ENCODE results near the gene NCAPG. TPM values are rescaled to one million over a fixed set of nuclear protein-coding genes. Genes with fewer than 3 reads are reported as not detected.

NCAPG gene
- total and polyA plus RNA-seq, 2 experiments from 2014 or later = 5.4 to 25.1 TPM

- DNase-seq (ENCODE audit: low read depth in 1 of 2, low spot score in 1 of 2) = no peak
- Histone ChIP-seq H3K4me3 (no peak overlapping the region), H3K4me1 (ENCODE audit: low read depth) (no peaks in the 10 kb centered on the region)
Observed at GRCh38 chr4:17786567-17786966, 24.2 kb upstream of the NCAPG start.

GRCh38 chr4:17787315-17787714, 23.5 kb upstream of the NCAPG start:
- no peak overlapping the region for H3K27ac ChIP-seq
- H3K4me3 ChIP-seq = no peak overlapping the region
- H3K4me1 ChIP-seq (ENCODE audit: low read depth) = no peaks in the 10 kb centered on the region
- no peak for TF ChIP-seq CTCF (IDR thresholded peaks at IDR 0.05; ENCODE audit: low read depth, low read length)
- no peaks in the 10 kb centered on the region for H3K9me3 ChIP-seq (ENCODE audit: low read depth)
- no peaks in the 10 kb centered on the region for H3K36me3 ChIP-seq
- peaks cover 19% of the 10 kb centered on the region for H3K27me3 ChIP-seq
- no peak for DNase-seq (ENCODE audit: low read depth in 1 of 2, low spot score in 1 of 2)

More at GRCh38 chr4:17786567-17786966, 24.2 kb upstream of the NCAPG start:
- H3K36me3 ChIP-seq = no peaks in the 10 kb centered on the region
- H3K9me3 ChIP-seq (ENCODE audit: low read depth) = no peaks in the 10 kb centered on the region
- no peak for TF ChIP-seq CTCF (IDR thresholded peaks at IDR 0.05; ENCODE audit: low read depth, low read length)
- H3K27me3 ChIP-seq = peaks cover 27% of the 10 kb centered on the region
- H3K27ac ChIP-seq = no peak overlapping the region

GRCh38 chr4:17788956-17789355, 21.8 kb upstream of the NCAPG start:
- TF ChIP-seq CTCF (IDR thresholded peaks at IDR 0.05; ENCODE audit: low read depth, low read length) = no peak
- H3K27me3 ChIP-seq = peaks cover 3% of the 10 kb centered on the region
- no peaks in the 10 kb centered on the region for H3K9me3 ChIP-seq (ENCODE audit: low read depth)
- no peaks in the 10 kb centered on the region for H3K36me3 ChIP-seq
- no peaks in the 10 kb centered on the region for H3K4me1 ChIP-seq (ENCODE audit: low read depth)
- H3K4me3 ChIP-seq = no peak overlapping the region
- H3K27ac ChIP-seq = no peak overlapping the region
- DNase-seq (ENCODE audit: low read depth in 1 of 2, low spot score in 1 of 2) = no peak

GRCh38 chr4:17794730-17795129, 16.0 kb upstream of the NCAPG start:
- Histone ChIP-seq H3K4me1 (ENCODE audit: low read depth) (no peaks in the 10 kb centered on the region), H3K9me3 (ENCODE audit: low read depth) (no peaks in the 10 kb centered on the region), H3K36me3 (peaks cover 3% of the 10 kb centered on the region), H3K27me3 (no peaks in the 10 kb centered on the region), H3K4me3 (no peak overlapping the region), H3K27ac (no peak overlapping the region)
- DNase-seq (ENCODE audit: low read depth in 1 of 2, low spot score in 1 of 2) = no peak
- no peak for TF ChIP-seq CTCF (IDR thresholded peaks at IDR 0.05; ENCODE audit: low read depth, low read length)

GRCh38 chr4:17797808-17798207, 13.0 kb upstream of the NCAPG start:
- Histone ChIP-seq H3K27me3 (no peaks in the 10 kb centered on the region), H3K27ac (no peak overlapping the region), H3K36me3 (peaks cover 22% of the 10 kb centered on the region), H3K4me1 (ENCODE audit: low read depth) (no peaks in the 10 kb centered on the region), H3K9me3 (ENCODE audit: low read depth) (no peaks in the 10 kb centered on the region), H3K4me3 (no peak overlapping the region)
- TF ChIP-seq CTCF (IDR thresholded peaks at IDR 0.05; ENCODE audit: low read depth, low read length) = no peak
- no peak for DNase-seq (ENCODE audit: low read depth in 1 of 2, low spot score in 1 of 2)
